Measurements from ENCODE around the gene TATDN3. TPM values are rescaled to one million over a fixed set of nuclear protein-coding genes. Genes with fewer than 3 reads are reported as not detected.

Gene TATDN3
- polyA plus RNA-seq, 1 experiment, result 16.3 TPM

DNA sequence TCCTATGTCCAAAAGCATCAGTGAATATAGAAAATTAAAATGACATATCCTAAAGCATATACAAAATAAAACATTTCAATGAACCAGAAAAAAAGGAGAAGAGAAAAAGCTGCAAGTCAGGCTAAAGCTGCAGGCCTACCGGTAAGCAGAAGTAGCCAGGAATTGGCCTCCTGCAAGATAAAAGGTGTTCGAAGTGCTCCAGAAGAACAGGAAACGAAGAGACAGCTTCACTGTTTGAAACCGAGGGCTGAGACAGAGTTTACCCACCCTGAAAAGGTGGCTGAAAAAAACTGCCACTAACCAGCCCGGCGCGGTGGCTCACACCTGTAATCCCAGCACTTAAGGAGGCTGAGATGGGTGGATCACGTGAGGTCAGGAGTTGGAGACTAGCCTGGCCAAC is 37.5 kb upstream of the TATDN3 start:
- Histone ChIP-seq H3K27ac (ENCODE audit: low read depth, low read length) (no peak overlapping the region), H3K9me3 (ENCODE audit: control insufficient read depth, insufficient read depth, low read length) (no peaks in the 10 kb centered on the region), H3K27me3 (ENCODE audit: control insufficient read depth, insufficient read depth, low read length) (no peaks in the 10 kb centered on the region), H3K4me3 (ENCODE audit: low read depth, low read length) (no peak overlapping the region)
- ChIA-PET POLR2A (no interaction called here), CTCF (interaction anchor here (0.6 to 8.1 kb wide), 3 partner anchors 28 to 1429 kb away, joined by 3 to 59 read pairs (median 4); no protein-coding TSS in a partner anchor)
- TF ChIP-seq, protein P1, sequence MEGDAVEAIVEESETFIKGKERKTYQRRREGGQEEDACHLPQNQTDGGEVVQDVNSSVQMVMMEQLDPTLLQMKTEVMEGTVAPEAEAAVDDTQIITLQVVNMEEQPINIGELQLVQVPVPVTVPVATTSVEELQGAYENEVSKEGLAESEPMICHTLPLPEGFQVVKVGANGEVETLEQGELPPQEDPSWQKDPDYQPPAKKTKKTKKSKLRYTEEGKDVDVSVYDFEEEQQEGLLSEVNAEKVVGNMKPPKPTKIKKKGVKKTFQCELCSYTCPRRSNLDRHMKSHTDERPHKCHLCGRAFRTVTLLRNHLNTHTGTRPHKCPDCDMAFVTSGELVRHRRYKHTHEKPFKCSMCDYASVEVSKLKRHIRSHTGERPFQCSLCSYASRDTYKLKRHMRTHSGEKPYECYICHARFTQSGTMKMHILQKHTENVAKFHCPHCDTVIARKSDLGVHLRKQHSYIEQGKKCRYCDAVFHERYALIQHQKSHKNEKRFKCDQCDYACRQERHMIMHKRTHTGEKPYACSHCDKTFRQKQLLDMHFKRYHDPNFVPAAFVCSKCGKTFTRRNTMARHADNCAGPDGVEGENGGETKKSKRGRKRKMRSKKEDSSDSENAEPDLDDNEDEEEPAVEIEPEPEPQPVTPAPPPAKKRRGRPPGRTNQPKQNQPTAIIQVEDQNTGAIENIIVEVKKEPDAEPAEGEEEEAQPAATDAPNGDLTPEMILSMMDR (IDR thresholded peaks at IDR 0.05; ENCODE audit: low read depth, low read length), result no peak
- no peak for DNase-seq (ENCODE audit: low read depth, low spot score)

DNA sequence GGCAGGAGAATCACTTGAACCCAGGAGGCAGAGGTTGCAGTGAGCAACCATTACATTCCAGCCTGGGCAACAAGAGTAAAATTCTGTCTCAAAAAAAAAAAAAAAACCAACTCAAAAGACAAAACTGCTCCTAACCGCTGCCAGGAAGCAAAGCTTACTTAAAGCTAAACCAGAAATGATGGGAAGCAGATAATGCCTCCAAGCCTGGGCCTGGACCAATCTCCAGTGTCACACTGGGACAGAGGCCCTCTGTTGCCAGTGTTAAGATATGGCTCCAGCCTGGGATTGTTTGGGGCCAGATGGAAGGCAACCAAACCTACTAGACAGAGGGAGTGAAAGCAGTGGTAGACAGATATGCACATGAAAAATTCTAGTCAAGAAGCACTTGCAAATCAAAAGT is 37.0 kb upstream of the TATDN3 start:
- DNase-seq (ENCODE audit: low read depth, low spot score), result no peak
- Histone ChIP-seq H3K4me3 (ENCODE audit: low read depth, low read length) (no peak overlapping the region), H3K27ac (ENCODE audit: low read depth, low read length) (no peak overlapping the region), H3K27me3 (ENCODE audit: control insufficient read depth, insufficient read depth, low read length) (no peaks in the 10 kb centered on the region), H3K9me3 (ENCODE audit: control insufficient read depth, insufficient read depth, low read length) (no peaks in the 10 kb centered on the region)
- CTCF ChIA-PET, result interaction anchor here (0.7 to 8.1 kb wide), 2 partner anchors 90 to 517 kb away, joined by 4 to 59 read pairs; no protein-coding TSS in a partner anchor
- POLR2A ChIA-PET, result no interaction called here
- TF ChIP-seq, protein P1 (IDR thresholded peaks at IDR 0.05; ENCODE audit: low read depth, low read length), result no peak

DNA sequence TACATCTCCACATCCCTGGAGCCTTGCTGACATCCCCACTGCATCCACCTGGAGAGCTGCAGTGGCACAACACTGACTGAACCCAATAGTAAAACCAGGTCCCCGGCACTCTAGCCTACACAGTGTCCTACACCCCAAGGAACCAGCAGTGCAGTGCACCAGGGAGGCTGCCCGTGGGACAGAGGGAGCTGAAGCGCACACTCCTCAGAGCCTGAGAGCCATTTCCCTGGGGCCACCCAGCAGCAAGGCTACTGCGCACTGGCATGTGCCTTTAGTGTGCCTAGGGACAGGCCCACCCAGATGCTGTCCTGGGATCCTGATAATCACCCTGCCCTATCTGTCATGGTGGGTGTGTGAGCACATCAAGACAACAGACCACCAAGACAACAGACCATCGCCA is 32.0 kb upstream of the TATDN3 start:
- ChIA-PET POLR2A (no interaction called here), CTCF (interaction anchor here (0.7 to 2.5 kb wide), 2 partner anchors 8 to 10 kb away, joined by 3 to 11 read pairs; no protein-coding TSS in a partner anchor)
- Histone ChIP-seq H3K27me3 (ENCODE audit: control insufficient read depth, insufficient read depth, low read length) (no peaks in the 10 kb centered on the region), H3K27ac (ENCODE audit: low read depth, low read length) (no peak overlapping the region), H3K4me3 (ENCODE audit: low read depth, low read length) (no peak overlapping the region), H3K9me3 (ENCODE audit: control insufficient read depth, insufficient read depth, low read length) (no peaks in the 10 kb centered on the region)
- no peak for DNase-seq (ENCODE audit: low read depth, low spot score)
- TF ChIP-seq, protein P1 (IDR thresholded peaks at IDR 0.05; ENCODE audit: low read depth, low read length), result no peak

- H3K9me3 ChIP-seq (ENCODE audit: control insufficient read depth, insufficient read depth, low read length), result no peaks in the 10 kb centered on the region
- H3K4me3 ChIP-seq (ENCODE audit: low read depth, low read length), result no peak overlapping the region
- no peaks in the 10 kb centered on the region for H3K27me3 ChIP-seq (ENCODE audit: control insufficient read depth, insufficient read depth, low read length)
- ChIA-PET CTCF (interaction anchor here (0.7 to 2.5 kb wide), 2 partner anchors 9 to 11 kb away, joined by 3 to 11 read pairs; no protein-coding TSS in a partner anchor), POLR2A (no interaction called here)
- no peak overlapping the region for H3K27ac ChIP-seq (ENCODE audit: low read depth, low read length)
- TF ChIP-seq, protein P1 (IDR thresholded peaks at IDR 0.05; ENCODE audit: low read depth, low read length), result peak; percentile 29
- no peak for DNase-seq (ENCODE audit: low read depth, low spot score)
Observed at GRCh38 chr1:212760126-212760823, 31.4 kb upstream of the TATDN3 start.

GRCh38 chr1:212762234-212762633 is 29.5 kb upstream of the TATDN3 start:
- TF ChIP-seq, protein P1 (IDR thresholded peaks at IDR 0.05; ENCODE audit: low read depth, low read length), result no peak
- Histone ChIP-seq H3K27ac (ENCODE audit: low read depth, low read length) (no peak overlapping the region), H3K4me3 (ENCODE audit: low read depth, low read length) (no peak overlapping the region), H3K9me3 (ENCODE audit: control insufficient read depth, insufficient read depth, low read length) (no peaks in the 10 kb centered on the region), H3K27me3 (ENCODE audit: control insufficient read depth, insufficient read depth, low read length) (no peaks in the 10 kb centered on the region)
- ChIA-PET CTCF (interaction anchor here (0.6 to 4.3 kb wide), 3 partner anchors 12 to 282 kb away, joined by 7 to 66 read pairs (median 7); no protein-coding TSS in a partner anchor), POLR2A (interaction anchor here (1.0 kb wide), 1 partner anchor 154 kb away, joined by 3 read pairs; no protein-coding TSS in a partner anchor)
- DNase-seq (ENCODE audit: low read depth, low spot score), result no peak

Measured in AG04450 (cell line).